Right lung (tissue), 5 donors: Measurements from ENCODE around the gene ZNF532. TPM values are rescaled to one million over a fixed set of nuclear protein-coding genes. Genes with fewer than 3 reads are reported as not detected.

Experiments used
- DNase-seq, 2 donors: peaks; one replicate each; pipeline ENCODE4 v3.0.0-alpha.2; 2013
- polyA plus RNA-seq, 5 donors: library from polyadenylated mRNA; unstranded; fragments of 120-200 nt; gene quantifications; one replicate each; pipeline versions ENCODE4 v1.2.1 to v1.2.3, GENCODE V29; 2013; ENCODE audit warnings: inconsistent platforms in 1 of 5, low replicate concordance in 1 of 5; ENCODE audit not compliant: insufficient read length in 5 of 5, insufficient read depth in 1 of 5

Gene ZNF532
- polyA plus RNA-seq, 5 donors, result 106 to 145 (median 144) TPM

DNA sequence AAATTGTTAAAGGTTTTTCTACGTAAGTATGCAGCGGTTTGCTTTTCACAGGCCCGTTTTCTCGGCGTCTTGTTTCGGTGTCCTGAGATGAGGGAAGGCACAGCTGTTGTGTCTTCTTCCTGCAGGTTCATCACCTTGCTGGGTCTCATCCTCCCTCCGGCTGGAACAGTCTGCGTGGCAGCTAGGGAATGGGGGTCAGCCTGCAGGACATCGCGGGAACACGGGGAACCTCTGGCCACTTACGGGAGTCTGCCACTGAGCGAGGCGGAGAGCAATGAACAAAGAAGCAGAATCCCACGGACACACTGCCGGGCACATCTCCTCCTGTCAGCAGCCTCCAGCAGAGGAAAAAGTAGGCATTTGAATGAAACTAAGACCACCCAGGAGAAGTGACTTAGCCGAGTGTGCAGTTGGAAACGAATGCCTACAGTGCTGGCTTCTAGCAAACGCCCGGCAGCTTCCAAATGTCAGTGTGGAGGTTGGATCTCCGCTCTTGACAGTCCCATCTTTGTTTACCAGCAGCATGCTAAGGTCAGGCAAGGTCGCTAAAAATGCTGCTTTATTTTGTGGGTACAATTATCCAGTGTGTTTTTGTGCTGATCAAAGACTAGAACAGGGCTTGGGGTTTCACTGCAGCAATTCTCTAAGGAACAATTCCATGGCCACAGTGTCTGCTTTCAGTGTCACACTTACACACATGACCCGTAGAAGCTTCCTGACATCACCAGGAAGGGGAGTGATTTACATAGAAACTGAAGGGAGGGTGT lies 165.2 kb downstream of the ZNF532 start:
- no peak for DNase-seq

DNA sequence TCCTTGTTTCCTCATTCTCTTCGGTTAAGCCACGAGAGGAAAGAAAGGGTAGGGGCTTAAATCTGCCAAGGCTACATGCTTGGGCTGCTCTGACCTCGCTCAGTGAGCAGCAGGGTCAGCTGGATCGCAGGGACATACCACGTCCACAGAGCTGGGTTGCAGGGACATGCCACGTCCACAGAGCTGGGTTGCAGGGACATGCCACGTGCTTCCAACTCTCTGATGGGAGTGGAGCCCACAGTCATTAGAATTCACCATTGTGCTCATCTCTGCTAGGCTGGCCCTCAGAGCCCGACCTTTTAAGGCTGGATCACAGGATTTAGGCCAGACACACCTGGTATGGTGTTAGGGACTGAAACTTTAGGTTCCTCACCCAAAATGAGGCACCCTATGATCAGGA lies 167.6 kb downstream of the ZNF532 start:
- DNase-seq, result no peak

DNA sequence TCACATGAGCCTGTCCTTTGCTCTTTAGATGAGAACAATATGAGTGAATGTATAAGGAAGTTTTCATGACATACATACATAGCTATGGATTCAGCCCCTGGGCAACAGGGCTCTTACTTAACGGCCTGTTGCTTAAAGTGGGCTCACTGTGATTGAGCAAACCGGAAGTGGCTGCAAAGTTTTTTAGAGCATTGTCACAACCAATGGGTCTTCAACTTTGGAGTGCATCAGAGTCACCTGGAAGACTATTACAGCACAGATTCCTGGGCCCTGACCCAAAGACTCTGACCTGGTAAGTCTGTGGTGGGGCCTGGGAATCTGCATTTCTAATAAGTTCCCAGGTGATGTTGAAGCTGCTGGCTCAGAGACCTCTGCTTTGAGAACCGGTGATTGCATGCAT lies 168.7 kb downstream of the ZNF532 start:
- DNase-seq, result no peak

DNA sequence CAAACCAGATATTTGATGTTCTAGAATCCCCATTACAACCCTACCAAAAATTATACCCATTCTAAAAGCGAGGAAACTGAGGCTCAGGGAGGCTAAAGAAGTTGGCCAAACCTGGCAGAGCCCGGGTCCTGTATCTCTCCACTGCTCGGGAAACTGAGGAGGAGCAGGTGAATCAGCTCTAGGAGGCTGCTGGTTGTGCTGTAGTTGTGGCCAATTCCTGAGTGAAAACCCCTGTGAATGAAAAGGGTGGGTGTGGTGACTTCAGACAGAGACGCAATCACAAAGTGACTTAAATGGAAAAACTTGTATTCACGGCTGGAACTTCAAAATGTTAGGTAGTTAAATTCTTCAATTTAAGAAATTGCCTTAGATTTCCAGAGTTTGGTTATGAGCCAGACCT lies 169.3 kb downstream of the ZNF532 start:
- no peak for DNase-seq

DNA sequence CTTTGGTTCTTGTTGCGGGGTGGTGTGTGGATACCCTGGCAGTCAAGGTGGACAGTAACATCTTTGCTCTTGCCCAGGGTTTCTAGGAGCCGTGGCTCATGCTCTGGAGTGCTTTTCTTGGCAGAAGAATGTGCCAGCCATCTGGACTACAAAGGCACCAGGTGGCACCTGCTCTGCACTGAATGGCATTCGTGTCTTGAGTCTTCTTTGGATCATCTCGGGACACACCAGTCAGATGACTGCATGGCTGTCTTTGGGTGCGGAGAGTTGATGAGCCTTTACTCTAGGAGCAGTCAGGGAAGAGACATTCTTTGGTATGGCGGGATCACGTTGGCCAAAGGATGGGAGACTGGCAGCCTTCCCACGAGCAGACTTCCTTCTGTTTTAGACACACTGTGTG lies 170.9 kb downstream of the ZNF532 start:
- no peak for DNase-seq

Other genes with a start within 250 kb of the ZNF532 start
- under 1 TPM; 0.09 to 0.54 (median 0.37) TPM for gene ALPK2, start 235.8 kb upstream of the ZNF532 start, polyA plus RNA-seq
- gene MALT1, start 193.4 kb upstream of the ZNF532 start, polyA plus RNA-seq, result 10 to 100 TPM; 14.4 to 26.6 (median 24.0) TPM